ENCODE results near the gene BRPF1.

- TF ChIP-seq CTCF (IDR thresholded peaks at IDR 0.05 in 8 of 11, conservative IDR thresholded peaks at IDR 0.05 in 3 of 11) (no peak), POLR2A (IDR thresholded peaks at IDR 0.05) (no peak)
These were observed 50.0 kb downstream of the BRPF1 start for GRCh38 chr3:9781551-9781950.

All from spleen (tissue), 7 donors.